Astrocyte of the spinal cord (primary cell): ENCODE data around the gene ASPHD2.
A peak's percentile ranks its signal among the peaks of the same experiment; 100 is the strongest.

Experiments
- DNase-seq: peaks from one replicate; pipeline ENCODE4 v3.0.0; 2011; ENCODE audit warnings: low read depth, low spot score
- H3K4me3 ChIP-seq: 2 replicates; pipeline ENCODE4 v1.5.1; 2011; ENCODE audit warnings: low read depth, mild to moderate bottlenecking, low read length, moderate library complexity
- CTCF ChIP-seq: IDR thresholded peaks from 2 replicates; pipeline ENCODE4 v1.5.1; 2012; ENCODE audit warnings: low read depth, mild to moderate bottlenecking, low read length, inconsistent platforms
- in situ Hi-C: cut with HindIII; loops from 2 replicates; pipeline ENCODE4 v1.10.0; 2017; ENCODE audit warnings: low sequenced_read_pairs

Gene ASPHD2

GRCh38 chr22:26416256-26416655 lies 12.8 kb upstream of the ASPHD2 start:
- TF ChIP-seq CTCF = no peak
- in situ Hi-C loops = no loop called here
- H3K4me3 ChIP-seq = no peak overlapping the region
- DNase-seq = no peak

GRCh38 chr22:26416670-26417276 lies 12.3 kb upstream of the ASPHD2 start:
- TF ChIP-seq CTCF = no peak
- in situ Hi-C loops = no loop called here

GRCh38 chr22:26417406-26417805 lies 11.7 kb upstream of the ASPHD2 start:
- no peak overlapping the region for H3K4me3 ChIP-seq
- no peak for DNase-seq
- in situ Hi-C loops = no loop called here
- no peak for TF ChIP-seq CTCF

More at GRCh38 chr22:26416670-26417276, 12.3 kb upstream of the ASPHD2 start:
- no peak overlapping the region for H3K4me3 ChIP-seq
- peak; percentile 63 for DNase-seq

GRCh38 chr22:26418620-26419019 lies 10.4 kb upstream of the ASPHD2 start:
- in situ Hi-C loops = no loop called here
- no peak for TF ChIP-seq CTCF
- no peak for DNase-seq
- no peak overlapping the region for H3K4me3 ChIP-seq

- in situ Hi-C loops = no loop called here
- no peak for TF ChIP-seq CTCF
- no peak for DNase-seq
- H3K4me3 ChIP-seq = no peak overlapping the region
Measured at GRCh38 chr22:26426924-26427323, 2.1 kb upstream of the ASPHD2 start.

GRCh38 chr22:26429458-26430286 lies 612 bp downstream of the ASPHD2 start:
- no peak for DNase-seq
- in situ Hi-C loops = no loop called here

More at GRCh38 chr22:26429458-26430286, 612 bp downstream of the ASPHD2 start:
- TF ChIP-seq CTCF = no peak
- H3K4me3 ChIP-seq = peak overlapping the region; percentile 69
